DMS53 (cell line): ENCODE measurements around the gene ADAP1.
"Not testable (repeated sequence)": the region's sequence is repeated elsewhere in the genome, so short reads cannot be mapped to it uniquely, and the experiment has no call there.

ENCODE experiments used
- DNase-seq: peaks from one replicate; lab custom pipeline; 2025; lab: John Stamatoyannopoulos, UW

Gene ADAP1

GRCh38 chr7:974820-975681 lies 20.6 kb upstream of the ADAP1 start, which contains the start of gene COX19:
Gene COX19, minus strand, starts transcription at chr7:975549. Its CDS starts 40 bp downstream, at chr7:975509.
- peak; percentile 94 for DNase-seq

GRCh38 chr7:974172-974571 lies 19.7 kb upstream of the ADAP1 start:
- no peak for DNase-seq

- no peak for DNase-seq
Measured at GRCh38 chr7:973312-973711, 18.8 kb upstream of the ADAP1 start.

GRCh38 chr7:972676-973309 lies 18.3 kb upstream of the ADAP1 start:
- DNase-seq: no peak

- no peak for DNase-seq
Measured at GRCh38 chr7:972110-972509, 17.6 kb upstream of the ADAP1 start.

- DNase-seq: no peak
Measured at GRCh38 chr7:970744-971143, 16.3 kb upstream of the ADAP1 start.

- no peak for DNase-seq
Measured at GRCh38 chr7:969403-969802, 14.9 kb upstream of the ADAP1 start.

- no peak for DNase-seq
Measured at GRCh38 chr7:968205-969105, 14.0 kb upstream of the ADAP1 start.

GRCh38 chr7:967361-968082 lies 13.0 kb upstream of the ADAP1 start:
- DNase-seq: no peak

GRCh38 chr7:966291-967069 lies 12.0 kb upstream of the ADAP1 start:
- DNase-seq: no peak

- DNase-seq: peak; percentile 63
Measured at GRCh38 chr7:964401-965231, 10.1 kb upstream of the ADAP1 start.

GRCh38 chr7:963236-964078 lies 9.0 kb upstream of the ADAP1 start:
- DNase-seq: peak; percentile 85

GRCh38 chr7:962401-963081 lies 8.1 kb upstream of the ADAP1 start:
- no peak for DNase-seq

- no peak for DNase-seq
Measured at GRCh38 chr7:961546-962400, 7.3 kb upstream of the ADAP1 start.

GRCh38 chr7:960972-961371 lies 6.5 kb upstream of the ADAP1 start:
- not testable (repeated sequence) for DNase-seq

- no peak for DNase-seq
Measured at GRCh38 chr7:960269-960871, 5.9 kb upstream of the ADAP1 start.

GRCh38 chr7:959740-960139 lies 5.3 kb upstream of the ADAP1 start:
- DNase-seq: not testable (repeated sequence)
